CD14-positive monocyte (primary cell): ENCODE measurements around the gene MTUS2. TPM values are rescaled to one million over a fixed set of nuclear protein-coding genes. Genes with fewer than 3 reads are reported as not detected.

ENCODE experiments used
- DNase-seq, 3 donors: peaks; one replicate each; pipeline ENCODE4 v3.0.0-alpha.2; 2011 to 2022
- H2AFZ ChIP-seq: 2 replicates; pipeline ENCODE4 v1.6.0; 2012; ENCODE audit warnings: mild to moderate bottlenecking, low read depth, low read length, inconsistent platforms; ENCODE audit not compliant: insufficient read depth, poor library complexity, severe bottlenecking
- H3K27ac ChIP-seq, 2 donors: 1 replicate in 1 of 2; 2 replicates in 1 of 2; pipeline ENCODE4 v1.5.1; 2012 to 2013; ENCODE audit warnings: low read length in 2 of 2, control low read depth in 1 of 2, inconsistent platforms in 1 of 2, low read depth in 1 of 2, mild to moderate bottlenecking in 1 of 2
- H3K27me3 ChIP-seq, 2 donors: one replicate each; pipeline versions ENCODE4 v1.6.0 to v1.6.1; 2011 to 2013; ENCODE audit warnings: low read length in 2 of 2; ENCODE audit not compliant: control insufficient read depth in 2 of 2, insufficient read depth in 2 of 2
- H3K36me3 ChIP-seq, 2 donors: replicated peaks in 1 of 2; 1 replicate in 1 of 2; 2 replicates in 1 of 2; pipeline versions ENCODE4 v1.5.1 to v1.6.1; 2012 to 2013; ENCODE audit warnings: low read length in 2 of 2, control low read depth in 1 of 2, inconsistent platforms in 1 of 2, mild to moderate bottlenecking in 1 of 2; ENCODE audit not compliant: insufficient read depth in 2 of 2, control insufficient read depth in 1 of 2
- H3K4me1 ChIP-seq, 2 donors: 1 replicate in 1 of 2; 2 replicates in 1 of 2; pipeline versions ENCODE4 v1.5.1 to v1.6.1; 2012 to 2013; ENCODE audit warnings: low read length in 2 of 2, control low read depth in 1 of 2, inconsistent platforms in 1 of 2, mild to moderate bottlenecking in 1 of 2, moderate library complexity in 1 of 2; ENCODE audit not compliant: insufficient read depth in 2 of 2, control insufficient read depth in 1 of 2
- H3K4me2 ChIP-seq: replicated peaks from 2 replicates; pipeline ENCODE3; 2012; ENCODE audit warnings: low read length, moderate library complexity, mild to moderate bottlenecking; ENCODE audit not compliant: poor library complexity, severe bottlenecking; ENCODE audit errors: extremely low read depth
- H3K4me3 ChIP-seq, 3 experiments: fragments of 200-600 bp in 1 of 3; sonication (generic) in 1 of 3; replicated peaks in 1 of 3; 1 replicate in 2 of 3; 2 replicates in 1 of 3; pipeline ENCODE4 v1.5.1; 2011 to 2013; ENCODE audit warnings: low read length in 3 of 3, mild to moderate bottlenecking in 3 of 3, control low read depth in 2 of 3, low read depth in 2 of 3, inconsistent platforms in 1 of 3, moderate library complexity in 1 of 3
- H3K79me2 ChIP-seq: 2 replicates; pipeline ENCODE4 v1.6.0; 2012; ENCODE audit warnings: mild to moderate bottlenecking, control low read depth, inconsistent platforms, low read length, moderate library complexity; ENCODE audit not compliant: insufficient read depth
- H3K9ac ChIP-seq: 2 replicates; pipeline ENCODE4 v1.6.0; 2017; ENCODE audit warnings: low read length, mild to moderate bottlenecking; ENCODE audit not compliant: insufficient read depth, poor library complexity, severe bottlenecking
- H3K9me3 ChIP-seq, 2 donors: replicated peaks in 1 of 2; 1 replicate in 1 of 2; 2 replicates in 1 of 2; pipeline versions ENCODE4 v1.5.1 to v1.6.1; 2012 to 2013; ENCODE audit warnings: low read length in 2 of 2, control low read depth in 1 of 2; ENCODE audit not compliant: control insufficient read depth in 1 of 2, insufficient read depth in 1 of 2
- H4K20me1 ChIP-seq: 2 replicates; pipeline ENCODE4 v1.6.0; 2012; ENCODE audit warnings: mild to moderate bottlenecking, low read length, control low read depth, moderate library complexity; ENCODE audit not compliant: insufficient read depth
- H3K27ac Mint-ChIP-seq, 7 donors: one replicate each; pipeline ENCODE4 v1.8.0; 2020; ENCODE audit warnings: mild to moderate bottlenecking in 7 of 7, mixed read lengths in 7 of 7, moderate library complexity in 6 of 7, inconsistent platforms in 2 of 7
- H3K27me3 Mint-ChIP-seq, 3 donors: one replicate each; pipeline ENCODE4 v1.8.0; 2021 to 2022; ENCODE audit warnings: low read depth in 3 of 3, mild to moderate bottlenecking in 3 of 3, mixed read lengths in 3 of 3, moderate library complexity in 3 of 3, inconsistent platforms in 1 of 3
- H3K36me3 Mint-ChIP-seq, 2 donors: one replicate each; pipeline ENCODE4 v1.8.0; 2020; ENCODE audit warnings: mixed read lengths in 2 of 2, inconsistent platforms in 1 of 2, mild to moderate bottlenecking in 1 of 2
- H3K4me1 Mint-ChIP-seq: one replicate; pipeline ENCODE4 v1.8.0; 2020; ENCODE audit warnings: mild to moderate bottlenecking, mixed read lengths
- H3K4me3 Mint-ChIP-seq, 2 donors: one replicate each; pipeline ENCODE4 v1.8.0; 2020; ENCODE audit warnings: mild to moderate bottlenecking in 2 of 2, mixed read lengths in 2 of 2, moderate library complexity in 1 of 2
- H3K9me3 Mint-ChIP-seq, 7 donors: one replicate each; pipeline ENCODE4 v1.8.0; 2020 to 2022; ENCODE audit warnings: mixed read lengths in 7 of 7, mild to moderate bottlenecking in 6 of 7, moderate library complexity in 6 of 7, inconsistent platforms in 2 of 7
- WGBS: methylation state at CpG from one replicate; pipeline ENCODE4 v1.1.5; 2013; ENCODE audit warnings: missing lambda C conversion rate; ENCODE audit not compliant: insufficient coverage; 5-methylcytosine and 5-hydroxymethylcytosine counted together
- intact Hi-C, 2 donors: fragments of 100-400 bp; cut with micrococcal nuclease; formaldehyde crosslinking; loops; one replicate each; pipeline versions ENCODE4 v1.15.0 to v1.15.1; 2023
- polyA plus RNA-seq, 3 donors: library from polyadenylated mRNA; depleted of rRNA in 1 of 3; unstranded in 2 of 3; stranded (reverse) in 1 of 3; fragments of 300-500 nt in 2 of 3; fragments of >200 nt in 1 of 3; fragmentation: Illumina TruSeq in 2 of 3; gene quantifications; 1 replicate in 2 of 3; 2 replicates in 1 of 3; pipeline ENCODE4 v1.2.3, GENCODE V29; 2012 to 2021
- TF ChIP-seq, protein P1 (sequence below): fragments of 200-600 bp; IDR thresholded peaks from one replicate; pipeline ENCODE4 v1.8.0; 2022; ENCODE audit warnings: antibody characterized with exemption, mild to moderate bottlenecking

Gene MTUS2
- polyA plus RNA-seq, 3 donors: 0.04 TPM; not detected in 2

DNA sequence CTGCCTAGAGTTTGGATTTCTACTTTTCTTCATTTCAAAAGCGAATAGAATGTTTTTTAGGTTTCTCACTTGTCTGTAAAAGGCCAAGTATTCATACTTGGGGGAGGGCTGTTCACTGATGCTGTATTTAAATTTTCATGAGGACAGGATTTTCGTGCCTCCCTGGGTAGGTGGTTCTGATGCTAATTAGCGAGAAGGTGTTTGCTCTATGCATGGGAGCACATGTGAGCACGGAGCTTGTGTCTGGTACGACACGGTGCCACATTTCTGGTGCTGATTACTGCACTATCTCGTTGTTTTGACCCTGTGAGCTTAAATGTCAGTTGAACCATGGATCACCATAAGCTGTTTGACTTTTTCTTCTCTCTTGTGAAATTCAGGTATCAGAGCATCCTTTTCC is 45.8 kb downstream of the MTUS2 start:
- Histone ChIP-seq H3K4me2 (no peak overlapping the region), H3K27me3 (no peaks in the 10 kb centered on the region), H3K9me3 (no peaks in the 10 kb centered on the region), H3K9ac (no peak overlapping the region), H4K20me1 (no peaks in the 10 kb centered on the region), H3K27ac (no peak overlapping the region), H3K79me2 (no peaks in the 10 kb centered on the region), H2AFZ (no peak overlapping the region), H3K36me3 (no peaks in the 10 kb centered on the region), H3K4me1 (no peaks in the 10 kb centered on the region), H3K4me3 (no peak overlapping the region)
- no peaks in the 10 kb centered on the region for H3K36me3 Mint-ChIP-seq
- H3K27ac Mint-ChIP-seq: no peak overlapping the region
- DNase-seq: no peak
- H3K9me3 Mint-ChIP-seq: peaks cover 0 to 3% (median 2%) of the 10 kb centered on the region in 7 donors
- no peaks in the 10 kb centered on the region for H3K4me1 Mint-ChIP-seq
- no peak overlapping the region for H3K4me3 Mint-ChIP-seq
- TF ChIP-seq, protein P1, sequence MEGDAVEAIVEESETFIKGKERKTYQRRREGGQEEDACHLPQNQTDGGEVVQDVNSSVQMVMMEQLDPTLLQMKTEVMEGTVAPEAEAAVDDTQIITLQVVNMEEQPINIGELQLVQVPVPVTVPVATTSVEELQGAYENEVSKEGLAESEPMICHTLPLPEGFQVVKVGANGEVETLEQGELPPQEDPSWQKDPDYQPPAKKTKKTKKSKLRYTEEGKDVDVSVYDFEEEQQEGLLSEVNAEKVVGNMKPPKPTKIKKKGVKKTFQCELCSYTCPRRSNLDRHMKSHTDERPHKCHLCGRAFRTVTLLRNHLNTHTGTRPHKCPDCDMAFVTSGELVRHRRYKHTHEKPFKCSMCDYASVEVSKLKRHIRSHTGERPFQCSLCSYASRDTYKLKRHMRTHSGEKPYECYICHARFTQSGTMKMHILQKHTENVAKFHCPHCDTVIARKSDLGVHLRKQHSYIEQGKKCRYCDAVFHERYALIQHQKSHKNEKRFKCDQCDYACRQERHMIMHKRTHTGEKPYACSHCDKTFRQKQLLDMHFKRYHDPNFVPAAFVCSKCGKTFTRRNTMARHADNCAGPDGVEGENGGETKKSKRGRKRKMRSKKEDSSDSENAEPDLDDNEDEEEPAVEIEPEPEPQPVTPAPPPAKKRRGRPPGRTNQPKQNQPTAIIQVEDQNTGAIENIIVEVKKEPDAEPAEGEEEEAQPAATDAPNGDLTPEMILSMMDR: no peak
- H3K27me3 Mint-ChIP-seq: peaks cover 0 to 4% (median 2%) of the 10 kb centered on the region in 3 donors
- intact Hi-C loops: no loop called here
- 87% methylated on average over 6 of the region's 7 CpGs for WGBS

DNA sequence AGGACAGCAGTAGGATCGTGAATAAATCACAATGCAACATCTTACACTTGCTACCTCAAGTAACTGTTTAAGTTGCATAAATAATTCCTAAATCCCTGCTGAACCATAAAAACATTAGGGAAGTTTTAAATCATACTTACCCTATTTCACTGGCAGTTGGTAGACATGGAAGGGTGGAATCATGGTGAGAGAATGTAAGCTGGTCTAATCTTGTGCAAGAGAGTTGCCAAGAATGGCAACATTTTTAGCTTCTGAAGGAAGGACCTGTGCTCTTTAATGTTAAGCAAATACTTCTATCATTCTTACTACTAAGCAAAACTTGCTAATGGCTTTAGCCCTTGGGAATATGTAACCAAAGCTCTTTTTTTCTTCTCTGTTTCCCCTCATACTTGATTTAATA is 46.8 kb downstream of the MTUS2 start:
- H3K9me3 Mint-ChIP-seq: peaks cover 3 to 10% (median 5%) of the 10 kb centered on the region in 7 donors
- no peak overlapping the region for H3K4me2 ChIP-seq

More for the DNA sequence above, 46.8 kb downstream of the MTUS2 start:
- WGBS: no CpG with 5 or more reads among the region's 1 CpG
- Histone ChIP-seq H3K4me3 (no peak overlapping the region), H4K20me1 (no peaks in the 10 kb centered on the region), H3K4me1 (no peaks in the 10 kb centered on the region), H3K27ac (no peak overlapping the region), H3K27me3 (no peaks in the 10 kb centered on the region), H3K36me3 (no peaks in the 10 kb centered on the region), H2AFZ (no peak overlapping the region), H3K9me3 (peaks cover 3 to 4% of the 10 kb centered on the region in 2 donors), H3K9ac (no peak overlapping the region), H3K79me2 (no peaks in the 10 kb centered on the region)
- DNase-seq: no peak
- H3K4me1 Mint-ChIP-seq: no peaks in the 10 kb centered on the region
- intact Hi-C loops: no loop called here
- TF ChIP-seq, protein P1: no peak
- no peak overlapping the region for H3K4me3 Mint-ChIP-seq
- no peak overlapping the region for H3K27ac Mint-ChIP-seq
- no peaks in the 10 kb centered on the region for H3K36me3 Mint-ChIP-seq
- peaks cover 0 to 3% (median 2%) of the 10 kb centered on the region in 3 donors for H3K27me3 Mint-ChIP-seq
